ENCODE measurements around the gene ERO1A. TPM values are rescaled to one million over a fixed set of nuclear protein-coding genes. Genes with fewer than 3 reads are reported as not detected.

ERO1A gene
- total and polyA plus RNA-seq, 2 experiments from 2014 or later: 38.8 to 57.9 TPM

GRCh38 chr14:52609445-52610044 lies 85.8 kb downstream of the ERO1A start:
- Histone ChIP-seq H3K27ac (no peak overlapping the region), H3K9me3 (ENCODE audit: low read depth) (no peaks in the 10 kb centered on the region), H3K4me3 (no peak overlapping the region), H3K36me3 (no peaks in the 10 kb centered on the region), H3K4me1 (ENCODE audit: low read depth) (no peaks in the 10 kb centered on the region), H3K27me3 (no peaks in the 10 kb centered on the region)
- no peak for DNase-seq (ENCODE audit: low read depth in 1 of 2, low spot score in 1 of 2)
- TF ChIP-seq, protein P1, sequence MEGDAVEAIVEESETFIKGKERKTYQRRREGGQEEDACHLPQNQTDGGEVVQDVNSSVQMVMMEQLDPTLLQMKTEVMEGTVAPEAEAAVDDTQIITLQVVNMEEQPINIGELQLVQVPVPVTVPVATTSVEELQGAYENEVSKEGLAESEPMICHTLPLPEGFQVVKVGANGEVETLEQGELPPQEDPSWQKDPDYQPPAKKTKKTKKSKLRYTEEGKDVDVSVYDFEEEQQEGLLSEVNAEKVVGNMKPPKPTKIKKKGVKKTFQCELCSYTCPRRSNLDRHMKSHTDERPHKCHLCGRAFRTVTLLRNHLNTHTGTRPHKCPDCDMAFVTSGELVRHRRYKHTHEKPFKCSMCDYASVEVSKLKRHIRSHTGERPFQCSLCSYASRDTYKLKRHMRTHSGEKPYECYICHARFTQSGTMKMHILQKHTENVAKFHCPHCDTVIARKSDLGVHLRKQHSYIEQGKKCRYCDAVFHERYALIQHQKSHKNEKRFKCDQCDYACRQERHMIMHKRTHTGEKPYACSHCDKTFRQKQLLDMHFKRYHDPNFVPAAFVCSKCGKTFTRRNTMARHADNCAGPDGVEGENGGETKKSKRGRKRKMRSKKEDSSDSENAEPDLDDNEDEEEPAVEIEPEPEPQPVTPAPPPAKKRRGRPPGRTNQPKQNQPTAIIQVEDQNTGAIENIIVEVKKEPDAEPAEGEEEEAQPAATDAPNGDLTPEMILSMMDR (IDR thresholded peaks at IDR 0.05; ENCODE audit: low read depth, low read length): no peak

GRCh38 chr14:52607061-52607460 lies 88.3 kb downstream of the ERO1A start:
- no peaks in the 10 kb centered on the region for H3K4me1 ChIP-seq (ENCODE audit: low read depth)

DNA sequence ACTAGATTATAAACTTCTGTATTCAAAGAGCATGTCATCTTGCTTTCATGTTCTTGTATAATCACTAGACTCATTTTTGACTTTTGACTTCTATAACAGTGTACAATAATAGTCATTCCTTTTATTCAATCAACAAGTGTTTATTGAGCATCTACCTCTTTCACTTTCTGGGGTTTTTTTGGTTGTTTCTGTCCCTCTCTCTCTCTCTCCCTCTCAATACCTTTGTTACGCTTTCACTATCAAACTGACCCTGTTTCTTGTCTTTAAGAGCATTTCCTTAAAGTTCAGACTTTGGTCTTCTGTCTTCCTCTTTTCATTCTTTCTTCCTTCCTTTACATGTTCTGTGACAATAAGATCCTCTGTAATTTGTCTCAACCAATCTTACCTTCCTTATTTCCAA lies 93.2 kb downstream of the ERO1A start:
- no peaks in the 10 kb centered on the region for H3K4me1 ChIP-seq (ENCODE audit: low read depth)
- H3K27ac ChIP-seq: no peak overlapping the region
- H3K9me3 ChIP-seq (ENCODE audit: low read depth): no peaks in the 10 kb centered on the region
- no peak overlapping the region for H3K4me3 ChIP-seq
- no peaks in the 10 kb centered on the region for H3K27me3 ChIP-seq
- DNase-seq (ENCODE audit: low read depth in 1 of 2, low spot score in 1 of 2): no peak
- TF ChIP-seq, protein P1 (IDR thresholded peaks at IDR 0.05; ENCODE audit: low read depth, low read length): no peak
- no peaks in the 10 kb centered on the region for H3K36me3 ChIP-seq

More at GRCh38 chr14:52607061-52607460, 88.3 kb downstream of the ERO1A start:
- Histone ChIP-seq H3K36me3 (no peaks in the 10 kb centered on the region), H3K27ac (no peak overlapping the region), H3K4me3 (no peak overlapping the region), H3K27me3 (no peaks in the 10 kb centered on the region), H3K9me3 (ENCODE audit: low read depth) (no peaks in the 10 kb centered on the region)
- no peak for DNase-seq (ENCODE audit: low read depth in 1 of 2, low spot score in 1 of 2)
- TF ChIP-seq, protein P1 (IDR thresholded peaks at IDR 0.05; ENCODE audit: low read depth, low read length): no peak

GRCh38 chr14:52599974-52600373 lies 95.4 kb downstream of the ERO1A start:
- H3K27me3 ChIP-seq: no peaks in the 10 kb centered on the region
- no peaks in the 10 kb centered on the region for H3K36me3 ChIP-seq
- no peak overlapping the region for H3K27ac ChIP-seq
- H3K4me3 ChIP-seq: no peak overlapping the region
- H3K4me1 ChIP-seq (ENCODE audit: low read depth): no peaks in the 10 kb centered on the region
- TF ChIP-seq, protein P1 (IDR thresholded peaks at IDR 0.05; ENCODE audit: low read depth, low read length): no peak
- no peak for DNase-seq (ENCODE audit: low read depth in 1 of 2, low spot score in 1 of 2)
- no peaks in the 10 kb centered on the region for H3K9me3 ChIP-seq (ENCODE audit: low read depth)

- Histone ChIP-seq H3K27ac (no peak overlapping the region), H3K4me3 (no peak overlapping the region), H3K9me3 (ENCODE audit: low read depth) (no peaks in the 10 kb centered on the region), H3K4me1 (ENCODE audit: low read depth) (no peaks in the 10 kb centered on the region), H3K36me3 (no peaks in the 10 kb centered on the region), H3K27me3 (no peaks in the 10 kb centered on the region)
- TF ChIP-seq, protein P1 (IDR thresholded peaks at IDR 0.05; ENCODE audit: low read depth, low read length): no peak
- no peak for DNase-seq (ENCODE audit: low read depth in 1 of 2, low spot score in 1 of 2)
Observed at GRCh38 chr14:52598568-52598967, 96.8 kb downstream of the ERO1A start.
